ENCODE results near the gene CFAP65.

GRCh38 chr2:219076253-219076652, 34.9 kb upstream of the CFAP65 start:
- TF ChIP-seq EP300 (IDR thresholded peaks at IDR 0.05): no peak
- TF ChIP-seq CTCF (IDR thresholded peaks at IDR 0.05): no peak
- no peak for TF ChIP-seq POLR2A (IDR thresholded peaks at IDR 0.05; ENCODE audit: low read depth)
